ENCODE data around the gene KDM6B. TPM values are rescaled to one million over a fixed set of nuclear protein-coding genes. Genes with fewer than 3 reads are reported as not detected.

KDM6B gene
- total and polyA plus RNA-seq, 8 donors, result 4.6 to 27.2 (median 10.9) TPM

GRCh38 chr17:7833011-7833794 lies 814 bp upstream of the KDM6B start:
- no peaks in the 10 kb centered on the region for H3K27me3 ChIP-seq
- 34 to 43% (median 37%) methylated on average over 16 to 19 of the region's 19 CpGs for WGBS, 5 donors
- H3K4me1 ChIP-seq, result peaks cover 13 to 37% (median 31%) of the 10 kb centered on the region in 4 donors
- no peaks in the 10 kb centered on the region for H3K9me3 ChIP-seq
- H3K4me3 ChIP-seq, result peak overlapping the region; percentile 66 to 80 (median 74)
- peak in 1 of 2 donors; percentile 26 for DNase-seq
- H3K36me3 ChIP-seq, result no peaks in the 10 kb centered on the region
- peak overlapping the region; percentile 92 to 100 (median 99) for H3K27ac ChIP-seq
- intact Hi-C loops (cut with DNase I; ENCODE audit: low total_unique reads), result no loop called here
- TF ChIP-seq POLR2AphosphoS5 (IDR thresholded peaks at IDR 0.05), result no peak
- TF ChIP-seq POLR2A (IDR thresholded peaks at IDR 0.05), result no peak
- no peak for TF ChIP-seq CTCF (IDR thresholded peaks at IDR 0.05)
- no peak for TF ChIP-seq EP300 (IDR thresholded peaks at IDR 0.05)

DNA sequence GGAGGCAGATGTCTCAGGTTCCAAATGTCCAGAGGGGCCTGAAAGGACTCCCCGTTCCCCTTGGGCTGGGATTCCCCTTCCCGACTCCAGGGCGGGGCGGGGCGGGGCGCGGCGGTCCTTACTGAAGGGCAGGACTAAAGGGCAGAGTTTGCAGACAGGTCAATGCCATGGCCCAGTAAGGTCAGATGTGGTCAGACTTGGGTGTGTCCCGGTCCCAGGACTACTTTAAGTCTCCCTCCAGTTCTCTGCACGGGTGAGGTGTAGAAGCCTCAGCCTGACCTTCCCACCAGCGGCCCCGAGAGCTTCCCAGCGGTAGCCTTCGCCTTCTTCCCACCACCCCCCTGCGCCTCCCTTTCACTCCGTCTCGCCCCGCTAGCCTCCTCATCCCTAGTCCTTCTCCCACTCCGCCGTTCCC lies 532 bp downstream of the KDM6B start:
- intact Hi-C loops (cut with DNase I; ENCODE audit: low total_unique reads), result no loop called here
- TF ChIP-seq EP300 (IDR thresholded peaks at IDR 0.05) (no peak), POLR2AphosphoS5 (IDR thresholded peaks at IDR 0.05) (no peak), CTCF (IDR thresholded peaks at IDR 0.05) (no peak), POLR2A (IDR thresholded peaks at IDR 0.05) (no peak)
- Histone ChIP-seq H3K9me3 (no peaks in the 10 kb centered on the region), H3K27me3 (no peaks in the 10 kb centered on the region), H3K4me3 (peak overlapping the region; percentile 66 to 80 (median 74)), H3K4me1 (peaks cover 26 to 51% (median 45%) of the 10 kb centered on the region in 4 donors), H3K36me3 (no peaks in the 10 kb centered on the region), H3K27ac (peak overlapping the region; percentile 92 to 100 (median 99))
- DNase-seq, result peak; percentile 68 to 75
- 0 to 1% (median 0%) methylated on average over 17 to 20 of the region's 20 CpGs for WGBS, 5 donors

DNA sequence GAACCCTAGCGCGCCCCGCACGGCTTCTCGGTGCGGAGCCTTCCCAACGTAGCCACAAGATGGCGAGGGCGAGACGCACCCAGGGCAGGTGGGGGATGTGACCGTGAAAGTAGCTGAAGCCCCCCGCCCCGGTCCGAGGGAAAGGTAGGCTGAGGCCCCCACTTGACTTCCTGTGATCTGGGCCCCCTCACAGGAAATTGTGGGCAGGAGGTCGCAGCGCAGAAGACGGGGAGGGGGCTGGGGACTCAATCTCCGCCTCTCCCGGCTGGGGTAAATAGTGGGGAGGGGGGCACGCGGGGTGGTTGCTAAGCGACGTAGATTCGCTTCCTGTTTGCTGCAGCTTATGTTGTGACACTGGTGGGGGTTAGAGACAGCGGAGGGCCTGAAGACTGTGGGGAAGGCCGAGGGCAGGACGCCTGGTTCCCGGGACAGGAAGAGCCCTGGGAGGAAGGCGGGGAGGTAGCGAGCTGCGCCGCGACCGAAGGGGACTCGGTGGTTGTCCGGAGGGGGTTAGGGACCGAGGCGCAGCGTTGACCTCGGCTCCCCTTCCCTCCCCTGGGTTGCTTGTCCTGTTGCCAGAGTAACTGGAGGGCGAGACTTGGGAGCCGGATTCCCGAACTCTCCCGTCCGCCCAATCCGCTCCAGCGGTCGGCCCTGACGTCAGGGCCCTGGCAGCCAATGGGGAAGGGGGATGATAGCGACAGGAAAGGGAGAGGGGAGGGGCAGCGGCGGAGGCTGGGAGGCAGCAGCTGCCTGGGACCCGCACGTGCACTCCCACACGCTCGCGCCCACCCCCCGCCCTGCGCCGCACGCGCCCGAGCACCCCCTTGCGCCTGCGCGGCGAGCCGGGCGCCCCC lies 1.2 kb downstream of the KDM6B start:
- TF ChIP-seq POLR2AphosphoS5 (IDR thresholded peaks at IDR 0.05) (peak; percentile 68 to 87 (median 83)), CTCF (IDR thresholded peaks at IDR 0.05) (peak in 5 of 7 experiments; percentile 60 to 92 (median 80)), EP300 (IDR thresholded peaks at IDR 0.05) (no peak), POLR2A (IDR thresholded peaks at IDR 0.05) (peak in 2 of 4 donors; percentile 31 to 43)
- Histone ChIP-seq H3K9me3 (no peaks in the 10 kb centered on the region), H3K4me1 (peaks cover 28 to 56% (median 51%) of the 10 kb centered on the region in 4 donors), H3K27ac (peak overlapping the region; percentile 92 to 100 (median 99)), H3K27me3 (no peaks in the 10 kb centered on the region), H3K36me3 (peaks cover 0 to 6% (median 2%) of the 10 kb centered on the region in 4 donors), H3K4me3 (peak overlapping the region; percentile 66 to 80 (median 74))
- intact Hi-C loops (cut with DNase I; ENCODE audit: low total_unique reads), result no loop called here
- WGBS, 5 donors, result 0 to 1% (median 0%) methylated on average over 33 to 69 of the region's 69 CpGs
- peak; percentile 97 to 100 for DNase-seq

Data from stomach (tissue), 9 donors.